ENCODE measurements around the gene TEAD1.

GRCh38 chr11:12768726-12769673 is 94.8 kb downstream of the TEAD1 start:
- TF ChIP-seq, protein P1, sequence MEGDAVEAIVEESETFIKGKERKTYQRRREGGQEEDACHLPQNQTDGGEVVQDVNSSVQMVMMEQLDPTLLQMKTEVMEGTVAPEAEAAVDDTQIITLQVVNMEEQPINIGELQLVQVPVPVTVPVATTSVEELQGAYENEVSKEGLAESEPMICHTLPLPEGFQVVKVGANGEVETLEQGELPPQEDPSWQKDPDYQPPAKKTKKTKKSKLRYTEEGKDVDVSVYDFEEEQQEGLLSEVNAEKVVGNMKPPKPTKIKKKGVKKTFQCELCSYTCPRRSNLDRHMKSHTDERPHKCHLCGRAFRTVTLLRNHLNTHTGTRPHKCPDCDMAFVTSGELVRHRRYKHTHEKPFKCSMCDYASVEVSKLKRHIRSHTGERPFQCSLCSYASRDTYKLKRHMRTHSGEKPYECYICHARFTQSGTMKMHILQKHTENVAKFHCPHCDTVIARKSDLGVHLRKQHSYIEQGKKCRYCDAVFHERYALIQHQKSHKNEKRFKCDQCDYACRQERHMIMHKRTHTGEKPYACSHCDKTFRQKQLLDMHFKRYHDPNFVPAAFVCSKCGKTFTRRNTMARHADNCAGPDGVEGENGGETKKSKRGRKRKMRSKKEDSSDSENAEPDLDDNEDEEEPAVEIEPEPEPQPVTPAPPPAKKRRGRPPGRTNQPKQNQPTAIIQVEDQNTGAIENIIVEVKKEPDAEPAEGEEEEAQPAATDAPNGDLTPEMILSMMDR (optimal IDR thresholded peaks at IDR 0.05 in 1 of 3, IDR thresholded peaks at IDR 0.05 in 1 of 3, conservative IDR thresholded peaks at IDR 0.05 in 1 of 3; ENCODE audit: extremely low read depth in 1 of 3, insufficient read depth in 2 of 3, low read length in 3 of 3) = no peak
- no peak for TF ChIP-seq EZH2 (IDR thresholded peaks at IDR 0.05; ENCODE audit: low read length)
